ENCODE results near the gene MUC5B.

MUC5B gene

GRCh38 chr11:1208144-1208393 lies 14.8 kb upstream of the MUC5B start:
- Histone ChIP-seq H3K9me3 (ENCODE audit: low read length) (peaks cover 6% of the 10 kb centered on the region; the same call in 1 of the 2 replicates), H3K4me1 (ENCODE audit: insufficient read depth, low read length, severe bottlenecking) (no peaks in the 10 kb centered on the region), H3K79me2 (ENCODE audit: insufficient read depth, low read length) (no peaks in the 10 kb centered on the region), H2AFZ (ENCODE audit: low read length) (no peak overlapping the region), H3K36me3 (ENCODE audit: insufficient read depth, low read length) (no peaks in the 10 kb centered on the region), H3K4me3 (ENCODE audit: low read depth, low read length, poor library complexity, severe bottlenecking) (no peak overlapping the region), H3K27me3 (ENCODE audit: insufficient read depth, low read length) (peaks cover 3% of the 10 kb centered on the region; the same call in 1 of the 2 replicates), H3K9me2 (ENCODE audit: low read depth, low read length) (no peaks in the 10 kb centered on the region), H3F3A (ENCODE audit: insufficient read depth, low read length) (no peaks in the 10 kb centered on the region), H3K27ac (ENCODE audit: low read depth, low read length, poor library complexity, severe bottlenecking) (no peak overlapping the region), H3K9ac (ENCODE audit: low read length) (no peak overlapping the region), H4K20me1 (ENCODE audit: insufficient read depth, low read length) (no peaks in the 10 kb centered on the region), H3K4me2 (ENCODE audit: low read length) (no peak overlapping the region)
- TF ChIP-seq, protein P1, sequence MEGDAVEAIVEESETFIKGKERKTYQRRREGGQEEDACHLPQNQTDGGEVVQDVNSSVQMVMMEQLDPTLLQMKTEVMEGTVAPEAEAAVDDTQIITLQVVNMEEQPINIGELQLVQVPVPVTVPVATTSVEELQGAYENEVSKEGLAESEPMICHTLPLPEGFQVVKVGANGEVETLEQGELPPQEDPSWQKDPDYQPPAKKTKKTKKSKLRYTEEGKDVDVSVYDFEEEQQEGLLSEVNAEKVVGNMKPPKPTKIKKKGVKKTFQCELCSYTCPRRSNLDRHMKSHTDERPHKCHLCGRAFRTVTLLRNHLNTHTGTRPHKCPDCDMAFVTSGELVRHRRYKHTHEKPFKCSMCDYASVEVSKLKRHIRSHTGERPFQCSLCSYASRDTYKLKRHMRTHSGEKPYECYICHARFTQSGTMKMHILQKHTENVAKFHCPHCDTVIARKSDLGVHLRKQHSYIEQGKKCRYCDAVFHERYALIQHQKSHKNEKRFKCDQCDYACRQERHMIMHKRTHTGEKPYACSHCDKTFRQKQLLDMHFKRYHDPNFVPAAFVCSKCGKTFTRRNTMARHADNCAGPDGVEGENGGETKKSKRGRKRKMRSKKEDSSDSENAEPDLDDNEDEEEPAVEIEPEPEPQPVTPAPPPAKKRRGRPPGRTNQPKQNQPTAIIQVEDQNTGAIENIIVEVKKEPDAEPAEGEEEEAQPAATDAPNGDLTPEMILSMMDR (IDR thresholded peaks at IDR 0.05; ENCODE audit: low read length), result no peak
- TF ChIP-seq EZH2 (IDR thresholded peaks at IDR 0.05; ENCODE audit: borderline replicate concordance, low read length), result no peak

DNA sequence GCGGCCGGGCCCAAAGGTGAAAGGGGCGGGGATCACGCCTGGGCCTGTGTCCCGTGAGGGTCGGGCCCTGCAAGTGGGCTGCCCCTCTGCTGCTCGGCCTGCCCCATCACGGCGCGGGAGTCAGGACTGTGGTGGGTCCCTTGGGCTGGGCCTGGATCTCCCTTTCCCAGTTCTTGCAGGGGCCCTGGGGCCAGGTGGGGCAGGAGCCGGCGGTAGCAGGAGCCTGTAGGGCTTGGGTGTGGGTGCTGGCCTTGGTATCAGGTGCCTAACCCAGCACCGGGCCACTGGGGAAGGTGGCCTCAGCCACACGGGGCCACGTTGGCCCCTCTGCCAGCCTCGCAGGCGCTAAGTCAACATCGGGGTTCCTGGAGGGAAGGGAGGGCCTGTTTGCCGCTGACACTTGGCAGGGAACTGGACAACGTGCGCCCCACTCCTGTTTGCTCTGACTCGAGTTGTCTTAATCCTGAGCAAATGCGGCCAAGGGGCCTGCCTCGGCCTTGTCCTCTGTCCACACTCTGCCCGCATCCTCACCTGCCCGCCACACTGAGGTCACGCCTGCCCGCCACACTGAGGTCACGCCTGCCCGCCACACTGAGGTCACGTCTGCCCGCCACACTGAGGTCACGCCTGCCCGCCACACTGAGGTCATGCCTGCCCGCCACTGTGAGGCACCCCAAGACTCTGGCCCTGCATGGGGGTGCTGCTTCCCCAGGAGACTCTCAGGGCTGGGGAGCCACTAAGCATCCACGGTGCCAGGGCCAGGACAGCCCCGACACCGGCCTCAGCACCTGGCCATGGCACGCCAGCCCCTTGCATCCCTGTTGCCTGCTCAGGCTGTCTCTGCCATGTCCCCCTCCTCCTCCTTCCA lies 14.2 kb upstream of the MUC5B start:
- Histone ChIP-seq H3K9ac (ENCODE audit: low read length) (no peak overlapping the region), H4K20me1 (ENCODE audit: insufficient read depth, low read length) (no peaks in the 10 kb centered on the region), H3K4me1 (ENCODE audit: insufficient read depth, low read length, severe bottlenecking) (no peaks in the 10 kb centered on the region), H3K9me2 (ENCODE audit: low read depth, low read length) (no peaks in the 10 kb centered on the region), H3K36me3 (ENCODE audit: insufficient read depth, low read length) (no peaks in the 10 kb centered on the region), H3K4me3 (ENCODE audit: low read depth, low read length, poor library complexity, severe bottlenecking) (no peak overlapping the region), H2AFZ (ENCODE audit: low read length) (no peak overlapping the region), H3K9me3 (ENCODE audit: low read length) (peaks cover 6% of the 10 kb centered on the region; the same call in 1 of the 2 replicates), H3K27me3 (ENCODE audit: insufficient read depth, low read length) (peaks cover 3% of the 10 kb centered on the region; the same call in 1 of the 2 replicates), H3F3A (ENCODE audit: insufficient read depth, low read length) (no peaks in the 10 kb centered on the region), H3K4me2 (ENCODE audit: low read length) (no peak overlapping the region), H3K79me2 (ENCODE audit: insufficient read depth, low read length) (no peaks in the 10 kb centered on the region), H3K27ac (ENCODE audit: low read depth, low read length, poor library complexity, severe bottlenecking) (no peak overlapping the region)
- no peak for TF ChIP-seq EZH2 (IDR thresholded peaks at IDR 0.05; ENCODE audit: borderline replicate concordance, low read length)
- TF ChIP-seq, protein P1 (IDR thresholded peaks at IDR 0.05; ENCODE audit: low read length), result no peak

DNA sequence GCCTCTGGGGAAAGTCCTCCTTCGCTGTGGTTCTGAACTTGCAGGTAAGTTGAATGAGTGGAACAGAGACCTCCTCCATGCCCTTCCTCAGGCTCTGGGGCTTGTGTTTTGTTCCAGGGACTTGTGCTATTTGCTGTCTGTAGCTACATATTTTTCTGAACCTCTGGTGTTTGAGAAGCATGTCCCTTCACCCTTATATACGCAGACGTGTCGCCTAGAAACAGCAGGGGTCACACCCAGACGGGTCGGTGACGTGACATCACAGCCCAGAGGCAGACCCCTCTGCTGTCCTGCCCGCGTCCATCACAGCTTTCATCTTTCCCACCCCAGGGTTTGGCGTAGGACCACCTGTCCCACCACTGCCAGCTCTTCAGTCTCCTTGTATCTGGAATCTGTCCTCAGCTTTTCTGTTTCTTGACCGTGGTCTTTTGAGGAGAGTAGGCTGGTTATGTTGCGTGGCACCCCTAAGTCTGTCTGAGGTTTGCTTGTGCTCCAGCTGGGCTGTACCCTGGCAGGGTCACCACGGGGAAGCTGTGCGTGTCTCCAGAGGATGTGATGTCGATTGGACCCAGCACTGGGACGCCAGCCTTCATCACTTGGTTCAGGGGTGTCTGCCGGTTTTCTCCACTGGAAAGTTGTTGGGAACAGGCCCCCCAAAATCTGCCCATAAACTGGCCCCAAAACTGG lies 13.4 kb upstream of the MUC5B start:
- TF ChIP-seq, protein P1 (IDR thresholded peaks at IDR 0.05; ENCODE audit: low read length), result no peak
- TF ChIP-seq EZH2 (IDR thresholded peaks at IDR 0.05; ENCODE audit: borderline replicate concordance, low read length), result no peak
- H4K20me1 ChIP-seq (ENCODE audit: insufficient read depth, low read length), result no peaks in the 10 kb centered on the region
- H3K36me3 ChIP-seq (ENCODE audit: insufficient read depth, low read length), result no peaks in the 10 kb centered on the region
- no peak overlapping the region for H3K4me3 ChIP-seq (ENCODE audit: low read depth, low read length, poor library complexity, severe bottlenecking)
- no peak overlapping the region for H3K4me2 ChIP-seq (ENCODE audit: low read length)
- H3K9me3 ChIP-seq (ENCODE audit: low read length), result peaks cover 6% of the 10 kb centered on the region; the same call in 1 of the 2 replicates
- H3F3A ChIP-seq (ENCODE audit: insufficient read depth, low read length), result no peaks in the 10 kb centered on the region
- H3K79me2 ChIP-seq (ENCODE audit: insufficient read depth, low read length), result no peaks in the 10 kb centered on the region
- peaks cover 3% of the 10 kb centered on the region; the same call in 1 of the 2 replicates for H3K27me3 ChIP-seq (ENCODE audit: insufficient read depth, low read length)
- no peak overlapping the region for H3K9ac ChIP-seq (ENCODE audit: low read length)
- H2AFZ ChIP-seq (ENCODE audit: low read length), result no peak overlapping the region
- no peaks in the 10 kb centered on the region for H3K4me1 ChIP-seq (ENCODE audit: insufficient read depth, low read length, severe bottlenecking)
- no peaks in the 10 kb centered on the region for H3K9me2 ChIP-seq (ENCODE audit: low read depth, low read length)
- no peak overlapping the region for H3K27ac ChIP-seq (ENCODE audit: low read depth, low read length, poor library complexity, severe bottlenecking)

All from OCI-LY1 (cell line).